ENCODE measurements around the gene FOXC1.

FOXC1 gene

GRCh38 chr6:1600063-1600763 lies 9.5 kb upstream of the FOXC1 start:
- no peak for DNase-seq

DNA sequence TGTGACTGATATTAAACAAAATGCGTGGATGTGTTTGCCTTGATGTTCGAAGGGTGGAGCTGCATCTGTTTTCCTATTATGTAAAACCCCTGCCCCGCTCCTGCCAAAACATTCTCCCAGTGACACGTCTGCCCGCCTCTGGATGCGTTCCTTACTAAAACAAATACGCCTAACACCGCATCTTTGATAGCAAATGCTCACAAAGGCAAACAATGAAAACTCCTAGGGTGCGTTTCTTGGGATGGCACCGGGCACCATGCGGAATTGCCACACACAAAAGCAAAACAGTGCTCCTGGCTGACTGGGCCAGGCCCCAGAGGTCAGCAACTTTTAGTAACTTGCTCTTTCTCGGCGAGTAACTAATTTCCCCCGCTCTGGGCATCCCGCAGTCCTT lies 9.0 kb upstream of the FOXC1 start:
- no peak for DNase-seq

DNA sequence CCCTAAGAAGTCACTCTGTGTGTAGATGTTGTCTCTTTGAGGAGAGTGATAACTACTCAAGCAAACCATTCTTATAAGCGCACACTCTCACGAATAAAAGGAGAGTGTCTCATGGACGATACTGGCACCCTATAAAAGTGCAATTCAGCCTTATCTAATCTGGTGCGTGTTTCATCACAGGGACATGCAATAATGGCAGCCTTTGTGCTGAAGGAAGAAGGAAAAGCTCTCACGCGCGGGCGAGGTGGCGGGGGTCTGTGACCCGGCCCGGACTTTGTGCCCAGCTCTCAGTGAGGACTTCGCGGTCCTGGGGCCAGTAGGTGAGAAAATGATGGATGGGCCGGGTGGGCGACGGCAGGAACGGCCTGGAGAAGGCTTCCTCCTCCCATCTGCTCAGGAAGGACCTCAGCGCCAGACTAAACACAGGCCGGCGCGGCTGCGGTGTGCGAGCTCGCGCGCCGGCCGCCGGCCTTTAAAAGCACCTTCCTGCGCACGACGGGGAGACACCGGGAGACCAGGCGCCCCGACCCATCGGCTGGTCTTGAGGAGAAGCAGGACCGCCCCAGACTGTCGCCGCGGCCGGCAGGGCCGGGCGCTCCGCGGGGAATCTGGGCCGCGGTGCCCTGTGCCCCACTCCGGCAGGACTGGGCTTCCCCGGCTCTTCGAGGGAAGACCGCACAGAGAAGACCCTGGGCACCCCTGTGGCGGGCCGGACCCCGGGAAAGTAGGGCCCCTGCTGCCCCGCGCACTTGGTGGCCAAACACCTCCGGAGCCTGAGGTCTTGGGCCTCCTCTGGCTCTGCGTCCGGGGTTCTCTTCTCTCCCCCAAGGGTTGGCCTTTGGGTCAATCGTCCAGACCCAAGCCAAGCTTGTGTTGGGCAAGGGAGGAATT lies 8.3 kb upstream of the FOXC1 start:
- no peak for DNase-seq

- no peak for DNase-seq
Measured at GRCh38 chr6:1602049-1602713, 7.5 kb upstream of the FOXC1 start.

GRCh38 chr6:1603708-1604107 lies 6.0 kb upstream of the FOXC1 start:
- no peak for DNase-seq

- DNase-seq, result peak; percentile 76
Measured at GRCh38 chr6:1604158-1605003, 5.3 kb upstream of the FOXC1 start.

DNA sequence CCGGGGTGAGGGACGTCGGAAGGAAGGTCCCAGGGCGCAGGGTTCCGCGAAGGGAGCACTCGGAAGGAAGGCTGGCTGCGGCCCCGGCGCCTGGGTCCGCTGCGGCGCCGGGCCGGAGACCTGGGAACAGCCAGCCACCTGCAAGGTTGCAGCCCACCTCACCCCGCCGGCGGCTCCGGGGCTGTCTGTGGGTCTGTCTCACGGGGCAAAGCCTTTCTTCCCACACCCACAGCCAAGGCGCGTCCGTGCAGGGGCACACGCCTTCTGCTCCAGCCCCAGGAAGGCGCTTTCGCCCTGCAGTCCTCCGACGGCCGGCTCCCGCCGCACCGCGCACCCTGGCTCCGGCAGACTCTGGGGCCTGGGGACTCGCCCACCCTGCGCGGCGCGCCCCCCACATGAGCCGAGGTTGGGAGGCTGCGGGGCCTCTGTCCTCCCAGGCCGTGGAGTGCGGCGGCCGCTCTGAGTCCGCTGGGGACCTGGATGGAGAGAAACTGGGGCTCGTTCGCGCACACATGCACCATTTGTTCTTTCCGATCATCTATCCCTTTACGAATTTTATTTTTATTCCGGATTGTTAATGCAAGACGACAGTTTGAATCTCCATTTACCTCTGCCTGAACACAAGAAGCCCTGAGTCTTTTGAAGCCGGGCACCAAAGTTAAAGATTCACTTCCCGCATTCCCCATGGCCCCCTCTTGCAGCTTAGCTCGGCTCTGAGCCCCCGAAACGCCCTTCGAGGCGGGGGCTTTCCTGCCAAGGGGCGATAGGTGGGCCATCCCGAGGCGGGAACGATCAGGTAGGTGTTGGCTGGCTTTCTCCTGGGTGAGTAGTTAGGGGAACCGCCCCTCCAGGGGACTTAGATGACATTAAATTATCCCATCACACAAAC lies 4.5 kb upstream of the FOXC1 start:
- no peak for DNase-seq

GRCh38 chr6:1605893-1606779 lies 3.6 kb upstream of the FOXC1 start:
- no peak for DNase-seq

DNA sequence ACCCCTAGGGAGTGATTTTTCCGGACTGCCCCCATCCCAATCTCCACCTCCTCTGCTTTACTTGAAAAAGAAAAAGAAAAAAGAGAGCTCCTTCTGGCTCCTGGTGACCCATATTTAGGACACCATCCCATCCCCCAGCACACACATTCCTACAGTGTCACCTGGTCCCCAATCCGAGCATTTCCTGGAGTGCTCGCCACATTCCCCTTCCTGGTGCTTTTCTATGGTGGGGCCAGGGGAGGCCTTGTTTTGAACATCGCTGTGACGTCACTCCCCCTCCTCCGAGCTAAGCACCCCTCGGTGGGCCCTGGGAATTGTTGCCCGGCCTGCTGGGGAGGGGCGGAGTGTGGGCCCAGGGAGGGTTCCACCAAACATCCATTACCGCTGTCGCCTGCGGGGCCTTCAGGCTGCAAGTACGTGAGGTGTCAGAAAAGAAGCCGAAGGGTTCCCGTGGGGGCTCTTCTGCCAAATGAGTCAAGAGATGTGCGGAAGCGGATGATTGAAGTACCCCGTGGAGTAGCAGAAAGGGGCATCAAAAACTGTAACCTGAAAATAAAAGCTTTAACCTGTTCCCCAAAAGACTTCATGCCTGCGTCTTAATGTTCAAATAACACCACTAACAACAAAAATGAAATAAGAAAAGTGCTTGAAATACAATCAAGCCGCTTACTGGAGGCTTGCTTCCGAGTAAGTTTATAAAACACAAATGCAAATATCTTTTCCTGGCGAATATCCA lies 2.8 kb upstream of the FOXC1 start:
- no peak for DNase-seq

DNA sequence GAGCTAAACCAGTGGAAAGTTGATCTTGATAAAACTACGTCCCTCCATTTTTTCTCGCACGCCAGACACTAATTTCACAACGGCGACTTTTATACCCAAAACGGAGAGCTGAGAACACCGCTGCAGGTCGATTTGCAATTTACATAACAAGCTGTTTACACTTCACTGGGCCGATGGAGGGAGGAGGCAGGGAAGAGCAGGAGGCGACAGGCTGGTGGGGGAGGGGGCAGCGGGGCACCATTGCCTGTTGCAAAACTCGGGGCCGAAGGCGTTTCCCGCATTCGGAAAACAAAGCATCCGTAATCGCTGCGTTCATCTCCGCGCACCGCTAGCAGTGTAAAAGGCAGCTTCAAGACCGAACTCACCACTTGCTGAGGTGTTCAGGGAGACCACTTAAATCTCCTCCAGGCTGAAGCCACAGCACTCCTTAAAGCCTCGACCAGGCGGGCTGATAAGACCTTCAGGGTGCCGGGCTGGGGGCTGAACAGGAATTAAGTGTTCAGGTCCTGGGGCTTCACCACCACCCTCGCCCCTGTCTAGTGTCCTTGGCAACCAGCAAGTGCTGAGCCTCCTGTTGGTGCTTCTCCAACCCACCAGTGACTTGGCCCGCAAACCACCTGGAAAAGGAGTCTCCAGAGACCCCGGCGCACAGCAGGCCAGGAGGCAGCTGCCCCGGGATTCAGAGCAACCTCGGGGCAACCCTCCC lies 2.0 kb upstream of the FOXC1 start:
- DNase-seq, result no peak

DNA sequence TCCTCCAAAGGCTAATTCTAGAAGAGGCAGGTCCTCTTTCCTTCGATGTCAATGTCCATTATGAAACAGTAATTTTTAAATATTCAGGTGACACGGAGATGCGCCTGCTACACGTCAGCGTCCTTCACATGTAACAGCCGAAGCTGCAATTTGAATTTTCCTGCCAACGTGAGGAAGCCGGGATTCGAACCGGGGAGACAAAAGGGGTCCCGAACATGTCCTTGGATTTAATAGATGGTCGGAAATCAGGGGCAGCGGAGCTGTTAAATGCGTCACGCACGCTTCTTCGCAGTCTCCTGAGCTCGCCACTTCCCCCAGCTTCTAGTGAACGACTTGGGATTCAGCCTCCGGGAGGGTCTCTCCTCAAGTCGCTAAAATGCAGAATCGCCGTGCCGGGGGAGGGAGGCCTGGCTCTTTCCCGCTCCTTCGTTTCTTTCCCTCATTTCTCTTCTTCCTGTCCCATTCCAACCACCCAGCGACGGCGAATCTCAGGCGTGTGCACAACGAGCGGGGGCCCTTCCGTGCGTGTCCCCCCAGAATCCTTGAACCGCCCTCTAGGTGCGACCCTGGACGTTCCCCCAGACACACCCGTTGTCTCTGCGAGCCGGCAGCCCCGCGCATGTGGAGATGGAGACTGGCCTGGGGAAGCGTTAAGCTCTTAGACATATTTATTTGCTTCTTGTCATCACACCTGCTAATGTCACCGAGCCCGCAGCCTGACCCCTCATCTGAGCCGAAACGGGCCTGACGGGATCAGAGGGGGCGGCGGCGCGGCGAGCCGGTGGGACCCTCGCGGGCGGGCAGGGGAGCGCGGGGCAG lies 1.3 kb upstream of the FOXC1 start:
- DNase-seq, result no peak

- no peak for DNase-seq
Measured at GRCh38 chr6:1609041-1609647, 571 bp upstream of the FOXC1 start.

GRCh38 chr6:1610497-1611321 lies 994 bp downstream of the FOXC1 start:
- DNase-seq, result no peak

DNA sequence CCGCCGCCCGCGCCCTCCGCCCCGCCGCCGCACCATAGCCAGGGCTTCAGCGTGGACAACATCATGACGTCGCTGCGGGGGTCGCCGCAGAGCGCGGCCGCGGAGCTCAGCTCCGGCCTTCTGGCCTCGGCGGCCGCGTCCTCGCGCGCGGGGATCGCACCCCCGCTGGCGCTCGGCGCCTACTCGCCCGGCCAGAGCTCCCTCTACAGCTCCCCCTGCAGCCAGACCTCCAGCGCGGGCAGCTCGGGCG lies 1.5 kb downstream of the FOXC1 start:
- DNase-seq, result no peak

DNA sequence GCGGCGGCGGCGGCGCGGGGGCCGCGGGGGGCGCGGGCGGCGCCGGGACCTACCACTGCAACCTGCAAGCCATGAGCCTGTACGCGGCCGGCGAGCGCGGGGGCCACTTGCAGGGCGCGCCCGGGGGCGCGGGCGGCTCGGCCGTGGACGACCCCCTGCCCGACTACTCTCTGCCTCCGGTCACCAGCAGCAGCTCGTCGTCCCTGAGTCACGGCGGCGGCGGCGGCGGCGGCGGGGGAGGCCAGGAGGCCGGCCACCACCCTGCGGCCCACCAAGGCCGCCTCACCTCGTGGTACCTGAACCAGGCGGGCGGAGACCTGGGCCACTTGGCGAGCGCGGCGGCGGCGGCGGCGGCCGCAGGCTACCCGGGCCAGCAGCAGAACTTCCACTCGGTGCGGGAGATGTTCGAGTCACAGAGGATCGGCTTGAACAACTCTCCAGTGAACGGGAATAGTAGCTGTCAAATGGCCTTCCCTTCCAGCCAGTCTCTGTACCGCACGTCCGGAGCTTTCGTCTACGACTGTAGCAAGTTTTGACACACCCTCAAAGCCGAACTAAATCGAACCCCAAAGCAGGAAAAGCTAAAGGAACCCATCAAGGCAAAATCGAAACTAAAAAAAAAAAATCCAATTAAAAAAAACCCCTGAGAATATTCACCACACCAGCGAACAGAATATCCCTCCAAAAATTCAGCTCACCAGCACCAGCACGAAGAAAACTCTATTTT lies 2.0 kb downstream of the FOXC1 start:
- DNase-seq, result no peak

- DNase-seq, result no peak
Measured at GRCh38 chr6:1612299-1612973, 2.7 kb downstream of the FOXC1 start.
